ENCODE results near the gene STAG2.

STAG2 gene

GRCh38 chrX:123976706-123977316, 15.3 kb downstream of the STAG2 start:
- DNase-seq: no peak

- DNase-seq: no peak
Observed at GRCh38 chrX:123983240-123983639, 21.7 kb downstream of the STAG2 start.

GRCh38 chrX:123986377-123986776, 24.9 kb downstream of the STAG2 start:
- DNase-seq: no peak

GRCh38 chrX:123988423-123989111, 27.1 kb downstream of the STAG2 start:
- no peak for DNase-seq

GRCh38 chrX:123989235-123989634, 27.7 kb downstream of the STAG2 start:
- no peak for DNase-seq

GRCh38 chrX:123990169-123990568, 28.7 kb downstream of the STAG2 start:
- DNase-seq: no peak

GRCh38 chrX:123990602-123991001, 29.1 kb downstream of the STAG2 start:
- DNase-seq: no peak

- DNase-seq: no peak
Observed at GRCh38 chrX:123993326-123993725, 31.8 kb downstream of the STAG2 start.

GRCh38 chrX:123993904-123994635, 32.6 kb downstream of the STAG2 start:
- DNase-seq: no peak

- no peak for DNase-seq
Observed at GRCh38 chrX:123994730-123995129, 33.2 kb downstream of the STAG2 start.

GRCh38 chrX:124001581-124001980, 40.1 kb downstream of the STAG2 start:
- no peak for DNase-seq

GRCh38 chrX:124005228-124005627, 43.7 kb downstream of the STAG2 start:
- no peak for DNase-seq

- no peak for DNase-seq
Observed at GRCh38 chrX:124010157-124010556, 48.7 kb downstream of the STAG2 start.

- no peak for DNase-seq
Observed at GRCh38 chrX:124010566-124010965, 49.1 kb downstream of the STAG2 start.

GRCh38 chrX:124015721-124016120, 54.2 kb downstream of the STAG2 start:
- no peak for DNase-seq

- no peak for DNase-seq
Observed at GRCh38 chrX:124016825-124017224, 55.3 kb downstream of the STAG2 start.

GRCh38 chrX:124018023-124018422, 56.5 kb downstream of the STAG2 start:
- DNase-seq: no peak

- DNase-seq: no peak
Observed at GRCh38 chrX:124023838-124024238, 62.3 kb downstream of the STAG2 start.

GRCh38 chrX:124026529-124026928, 65.0 kb downstream of the STAG2 start:
- no peak for DNase-seq

GRCh38 chrX:124028182-124028581, 66.7 kb downstream of the STAG2 start:
- no peak for DNase-seq

- DNase-seq: no peak
Observed at GRCh38 chrX:124030520-124030919, 69.0 kb downstream of the STAG2 start.

- no peak for DNase-seq
Observed at GRCh38 chrX:124033821-124034220, 72.3 kb downstream of the STAG2 start.

GRCh38 chrX:124035657-124036056, 74.2 kb downstream of the STAG2 start:
- no peak for DNase-seq

GRCh38 chrX:124042042-124042441, 80.5 kb downstream of the STAG2 start:
- DNase-seq: no peak
